ENCODE results near the gene SAMD1. TPM values are rescaled to one million over a fixed set of nuclear protein-coding genes. Genes with fewer than 3 reads are reported as not detected.

Gene SAMD1
- total RNA-seq, 2 donors from 2014 or later, result 45.5 to 54.6 TPM

- Mint-ChIP-seq H3K27me3 (no peaks in the 10 kb centered on the region), H3K27ac (peak overlapping the region; percentile 93 to 97), H3K9me3 (no peaks in the 10 kb centered on the region), H3K4me1 (ENCODE audit: low read depth in 2 of 2) (peaks cover 30 to 40% of the 10 kb centered on the region in 2 donors), H3K4me3 (peak overlapping the region; percentile 98), H3K36me3 (no peaks in the 10 kb centered on the region)
- ATAC-seq (peak; percentile 4 to 60), DNase-seq (ENCODE audit: low spot score) (peak; percentile 89)
These were observed 27.9 kb upstream of the SAMD1 start for GRCh38 chr19:14118165-14119051.

- no peaks in the 10 kb centered on the region for H3K9me3 Mint-ChIP-seq
- H3K36me3 Mint-ChIP-seq, result no peaks in the 10 kb centered on the region
- H3K4me3 Mint-ChIP-seq, result peak within 1 kb of the TSS; percentile 98
- H3K4me1 Mint-ChIP-seq (ENCODE audit: low read depth in 2 of 2), result peaks cover 30 to 40% of the 10 kb centered on the region in 2 donors
- ATAC-seq (peak; percentile 96 to 97), DNase-seq (ENCODE audit: low spot score) (peak; percentile 100)
- H3K27me3 Mint-ChIP-seq, result no peaks in the 10 kb centered on the region
- peak within 1 kb of the TSS; percentile 93 to 97 for H3K27ac Mint-ChIP-seq
These were observed 27.2 kb upstream of the SAMD1 start, which contains the start of gene PRKACA for GRCh38 chr19:14117668-14118164. Gene PRKACA, minus strand, starts transcription at chr19:14117762. Its CDS starts 215 bp downstream, at chr19:14117547.

- ATAC-seq, result peak in 1 of 2 donors; percentile 1
- no peak for DNase-seq (ENCODE audit: low spot score)
- H3K4me1 Mint-ChIP-seq (ENCODE audit: low read depth in 2 of 2), result peaks cover 30 to 40% of the 10 kb centered on the region in 2 donors
- H3K4me3 Mint-ChIP-seq, result peak overlapping the region; percentile 91
- no peaks in the 10 kb centered on the region for H3K36me3 Mint-ChIP-seq
- no peaks in the 10 kb centered on the region for H3K9me3 Mint-ChIP-seq
- peak overlapping the region; percentile 62 to 82 for H3K27ac Mint-ChIP-seq
- H3K27me3 Mint-ChIP-seq, result no peaks in the 10 kb centered on the region
These were observed 26.5 kb upstream of the SAMD1 start for GRCh38 chr19:14116918-14117578.

GRCh38 chr19:14116525-14116917, 26.0 kb upstream of the SAMD1 start:
- ATAC-seq, result no peak
- no peaks in the 10 kb centered on the region for H3K9me3 Mint-ChIP-seq
- no peaks in the 10 kb centered on the region for H3K27me3 Mint-ChIP-seq
- H3K4me3 Mint-ChIP-seq, result peak overlapping the region; percentile 91
- peaks cover 30 to 40% of the 10 kb centered on the region in 2 donors for H3K4me1 Mint-ChIP-seq (ENCODE audit: low read depth in 2 of 2)
- peak overlapping the region; percentile 62 to 82 for H3K27ac Mint-ChIP-seq
- H3K36me3 Mint-ChIP-seq, result no peaks in the 10 kb centered on the region
- no peak for DNase-seq (ENCODE audit: low spot score)

- H3K4me3 Mint-ChIP-seq, result peak overlapping the region; percentile 91
- DNase-seq (ENCODE audit: low spot score), result no peak
- H3K9me3 Mint-ChIP-seq, result no peaks in the 10 kb centered on the region
- peak overlapping the region; percentile 62 to 82 for H3K27ac Mint-ChIP-seq
- peaks cover 30 to 40% of the 10 kb centered on the region in 2 donors for H3K4me1 Mint-ChIP-seq (ENCODE audit: low read depth in 2 of 2)
- no peak for ATAC-seq
- H3K27me3 Mint-ChIP-seq, result no peaks in the 10 kb centered on the region
- no peaks in the 10 kb centered on the region for H3K36me3 Mint-ChIP-seq
These were observed 25.2 kb upstream of the SAMD1 start for GRCh38 chr19:14115756-14116155.

GRCh38 chr19:14114854-14115253, 24.3 kb upstream of the SAMD1 start:
- Mint-ChIP-seq H3K27ac (no peak overlapping the region), H3K4me3 (peak overlapping the region; percentile 32), H3K27me3 (no peaks in the 10 kb centered on the region), H3K9me3 (no peaks in the 10 kb centered on the region), H3K4me1 (ENCODE audit: low read depth in 2 of 2) (peaks cover 30 to 40% of the 10 kb centered on the region in 2 donors), H3K36me3 (no peaks in the 10 kb centered on the region)
- ATAC-seq (no peak), DNase-seq (ENCODE audit: low spot score) (no peak)

- peaks cover 30 to 40% of the 10 kb centered on the region in 2 donors for H3K4me1 Mint-ChIP-seq (ENCODE audit: low read depth in 2 of 2)
These were observed 23.9 kb upstream of the SAMD1 start for GRCh38 chr19:14114439-14114838.

GRCh38 chr19:14113762-14114414, 23.3 kb upstream of the SAMD1 start:
- Mint-ChIP-seq H3K27me3 (no peaks in the 10 kb centered on the region), H3K4me3 (no peak overlapping the region), H3K36me3 (no peaks in the 10 kb centered on the region), H3K4me1 (ENCODE audit: low read depth in 2 of 2) (peaks cover 26 to 36% of the 10 kb centered on the region in 2 donors), H3K27ac (no peak overlapping the region), H3K9me3 (no peaks in the 10 kb centered on the region)
- ATAC-seq (no peak), DNase-seq (ENCODE audit: low spot score) (no peak)

More at GRCh38 chr19:14114439-14114838, 23.9 kb upstream of the SAMD1 start:
- no peak overlapping the region for H3K27ac Mint-ChIP-seq
- no peaks in the 10 kb centered on the region for H3K36me3 Mint-ChIP-seq
- DNase-seq (ENCODE audit: low spot score) (no peak), ATAC-seq (no peak)
- H3K4me3 Mint-ChIP-seq, result no peak overlapping the region
- no peaks in the 10 kb centered on the region for H3K27me3 Mint-ChIP-seq
- no peaks in the 10 kb centered on the region for H3K9me3 Mint-ChIP-seq

GRCh38 chr19:14112809-14113385, 22.3 kb upstream of the SAMD1 start:
- no peaks in the 10 kb centered on the region for H3K27me3 Mint-ChIP-seq
- H3K9me3 Mint-ChIP-seq, result no peaks in the 10 kb centered on the region
- H3K4me3 Mint-ChIP-seq, result no peak overlapping the region
- H3K27ac Mint-ChIP-seq, result no peak overlapping the region
- H3K36me3 Mint-ChIP-seq, result no peaks in the 10 kb centered on the region
- DNase-seq (ENCODE audit: low spot score), result no peak
- H3K4me1 Mint-ChIP-seq (ENCODE audit: low read depth in 2 of 2), result peaks cover 20 to 29% of the 10 kb centered on the region in 2 donors
- no peak for ATAC-seq

GRCh38 chr19:14112051-14112808, 21.7 kb upstream of the SAMD1 start:
- no peak for DNase-seq (ENCODE audit: low spot score)
- Mint-ChIP-seq H3K4me3 (no peak overlapping the region), H3K9me3 (no peaks in the 10 kb centered on the region), H3K27ac (no peak overlapping the region), H3K27me3 (no peaks in the 10 kb centered on the region), H3K4me1 (ENCODE audit: low read depth in 2 of 2) (peaks cover 20 to 29% of the 10 kb centered on the region in 2 donors), H3K36me3 (no peaks in the 10 kb centered on the region)
- ATAC-seq, result no peak

GRCh38 chr19:14111486-14111885, 20.9 kb upstream of the SAMD1 start:
- H3K4me3 Mint-ChIP-seq, result no peak overlapping the region

GRCh38 chr19:14110650-14111049, 20.1 kb upstream of the SAMD1 start:
- no peaks in the 10 kb centered on the region for H3K9me3 Mint-ChIP-seq
- peaks cover 8 to 16% of the 10 kb centered on the region in 2 donors for H3K4me1 Mint-ChIP-seq (ENCODE audit: low read depth in 2 of 2)
- H3K27me3 Mint-ChIP-seq, result no peaks in the 10 kb centered on the region
- no peak overlapping the region for H3K27ac Mint-ChIP-seq
- no peak for ATAC-seq
- H3K36me3 Mint-ChIP-seq, result no peaks in the 10 kb centered on the region
- H3K4me3 Mint-ChIP-seq, result no peak overlapping the region
- DNase-seq (ENCODE audit: low spot score), result no peak

More at GRCh38 chr19:14111486-14111885, 20.9 kb upstream of the SAMD1 start:
- Mint-ChIP-seq H3K4me1 (ENCODE audit: low read depth in 2 of 2) (peaks cover 15 to 24% of the 10 kb centered on the region in 2 donors), H3K27ac (peak overlapping the region in 1 of 2 donors; percentile 76), H3K9me3 (no peaks in the 10 kb centered on the region), H3K36me3 (no peaks in the 10 kb centered on the region), H3K27me3 (no peaks in the 10 kb centered on the region)
- no peak for DNase-seq (ENCODE audit: low spot score)
- no peak for ATAC-seq

All from natural killer cell treated with Interleukin-12 subunit alpha and Interleukin-12 subunit beta and Interleukin-15 and Interleukin-18, amount 100 ng/mL, for 72 hours (primary cell).